GM12878 (cell line): ENCODE measurements around the gene CNTLN. TPM values are rescaled to one million over a fixed set of nuclear protein-coding genes. Genes with fewer than 3 reads are reported as not detected.

Experiments
- ATAC-seq: fragments of 200-7000 bp; cut with Tn5 transposase; 3 replicates; pipeline ENCODE4 v1.9.1; 2020; ENCODE audit warnings: mild to moderate bottlenecking, moderate library complexity
- BruUV-seq: library from RNA; stranded (reverse); fragments of 400-500 nt; replicated peaks from 2 replicates; lab custom pipeline; 2021; lab: Mats Ljungman, UMichigan
- CTCF ChIA-PET: fragments of 300-600 bp; sonication (Branson Sonifier 250); formaldehyde crosslinking; extraction: SDS; loops from one replicate; lab custom pipeline; 2021; ENCODE audit warnings: inconsistent platforms; lab: Yijun Ruan, JAX
- POLR2A ChIA-PET: fragments of 350-600 bp; formaldehyde crosslinking; extraction: SDS; loops from one replicate; lab custom pipeline; 2021; ENCODE audit warnings: inconsistent platforms; lab: Charles Lee
- RAD21 ChIA-PET: fragments of 300-600 bp; sonication (Branson Sonifier 250); formaldehyde crosslinking; loops from one replicate; lab custom pipeline; 2023; ENCODE audit warnings: antibody characterized with exemption; ENCODE audit not compliant: unreplicated experiment; lab: Charles Lee
- SMC1A ChIA-PET: fragments of 300-600 bp; sonication (Branson Sonifier 250); formaldehyde crosslinking; loops from one replicate; lab custom pipeline; 2023; ENCODE audit not compliant: unreplicated experiment, uncharacterized antibody; lab: Charles Lee
- DNase-seq: peaks from one replicate; pipeline ENCODE4 v3.0.0-alpha.2; 2011; ENCODE audit warnings: low read depth, low spot score
- FAIRE-seq: peaks from 3 replicates; lab custom pipeline; 2011; peaks lifted over from hg19 to GRCh38; lab: Jason Lieb, UNC
- H2AFZ ChIP-seq: 2 replicates; pipeline ENCODE4 v1.6.0; 2011; ENCODE audit warnings: low read depth, low read length, control low read depth; ENCODE audit not compliant: control insufficient read depth
- H3K27ac ChIP-seq: 2 replicates; pipeline ENCODE4 v1.5.1; 2011; ENCODE audit warnings: control low read depth; ENCODE audit not compliant: control insufficient read depth, insufficient read depth
- H3K27me3 ChIP-seq, 2 experiments: replicated peaks in 1 of 2; 2 replicates each; pipeline versions ENCODE4 v1.6.0 to v1.6.1; 2011; ENCODE audit warnings: low read length in 1 of 2; ENCODE audit not compliant: control insufficient read depth in 2 of 2, insufficient read depth in 2 of 2
- H3K36me3 ChIP-seq, 2 experiments: 2 replicates each; pipeline ENCODE4 v1.5.1; 2011; ENCODE audit warnings: low read length in 1 of 2; ENCODE audit not compliant: control insufficient read depth in 2 of 2, insufficient read depth in 2 of 2
- H3K4me1 ChIP-seq: 2 replicates; pipeline ENCODE4 v1.6.1; 2011; ENCODE audit warnings: mild to moderate bottlenecking, low read length, moderate library complexity, mixed read lengths; ENCODE audit not compliant: control insufficient read depth, insufficient read depth
- H3K4me2 ChIP-seq: 2 replicates; pipeline ENCODE4 v1.6.0; 2011; ENCODE audit warnings: control low read depth; ENCODE audit not compliant: control insufficient read depth, insufficient read depth
- H3K4me3 ChIP-seq: fragments of 200-600 bp; sonication (generic); 2 replicates; pipeline ENCODE4 v1.5.1; 2016
- H3K79me2 ChIP-seq: 2 replicates; pipeline ENCODE4 v1.6.0; 2011; ENCODE audit warnings: low read length; ENCODE audit not compliant: control insufficient read depth, insufficient read depth
- H3K9ac ChIP-seq: 2 replicates; pipeline ENCODE4 v1.8.0; 2011; ENCODE audit warnings: low read length, control low read depth, mixed read lengths; ENCODE audit not compliant: control insufficient read depth, insufficient read depth
- H3K9me3 ChIP-seq: replicated peaks from 3 replicates; pipeline ENCODE4 v1.5.1; 2011; ENCODE audit warnings: mild to moderate bottlenecking, low read length; ENCODE audit not compliant: control insufficient read depth, insufficient read depth
- H4K20me1 ChIP-seq: 2 replicates; pipeline ENCODE4 v1.6.0; 2011; ENCODE audit not compliant: control insufficient read depth, insufficient read depth
- CBX3 ChIP-seq: fragments of 200-600 bp; sonication (generic); IDR thresholded peaks from 2 replicates; pipeline ENCODE4 v1.6.1; 2016; ENCODE audit warnings: low read depth, borderline replicate concordance
- EGR1 ChIP-seq, 2 experiments: IDR thresholded peaks; 1 replicate in 1 of 2; 2 replicates in 1 of 2; pipeline ENCODE4 v1.6.1; 2011 to 2012; ENCODE audit warnings: low read depth in 2 of 2, low read length in 2 of 2, borderline replicate concordance in 1 of 2, mild to moderate bottlenecking in 1 of 2, moderate library complexity in 1 of 2
- HCFC1 ChIP-seq: fragments of 150-350 bp; IDR thresholded peaks from 2 replicates; pipeline ENCODE4 v1.6.1; 2014; ENCODE audit warnings: low read length
- HDAC6 ChIP-seq: fragments of 200-600 bp; sonication (generic); IDR thresholded peaks from one replicate; pipeline ENCODE4 v1.8.0; 2017; ENCODE audit warnings: antibody characterized with exemption; ENCODE audit not compliant: unreplicated experiment
- IKZF1 ChIP-seq: fragments of 450-650 bp; conservative IDR thresholded peaks from 2 replicates; pipeline ENCODE4 v1.6.1; 2017; ENCODE audit warnings: antibody characterized with exemption, mild to moderate bottlenecking
- IKZF2 ChIP-seq, 2 experiments: fragments of 450-650 bp; IDR thresholded peaks; 2 replicates each; pipeline ENCODE4 v1.6.1; 2017; ENCODE audit warnings: mild to moderate bottlenecking in 2 of 2, moderate library complexity in 2 of 2
- JUNB ChIP-seq: IDR thresholded peaks from 2 replicates; pipeline ENCODE4 v1.6.1; 2016; ENCODE audit warnings: antibody characterized with exemption, mild to moderate bottlenecking
- KLF5 ChIP-seq: fragments of 450-650 bp; IDR thresholded peaks from 2 replicates; pipeline ENCODE4 v1.6.1; 2014; ENCODE audit warnings: mild to moderate bottlenecking; ENCODE audit not compliant: partially characterized antibody
- NR2F1 ChIP-seq: fragments of 450-650 bp; conservative IDR thresholded peaks from 2 replicates; pipeline ENCODE4 v1.6.1; 2017; ENCODE audit warnings: mild to moderate bottlenecking
- POU2F2 ChIP-seq: IDR thresholded peaks from 3 replicates; pipeline ENCODE4 v1.6.1; 2011; ENCODE audit warnings: low read depth, mild to moderate bottlenecking, low read length, borderline replicate concordance
- RAD21 ChIP-seq: IDR thresholded peaks from 2 replicates; pipeline ENCODE4 v1.6.1; 2011; ENCODE audit warnings: mild to moderate bottlenecking, low read depth, low read length, moderate library complexity; ENCODE audit not compliant: insufficient read depth
- RFX5 ChIP-seq: IDR thresholded peaks from 2 replicates; pipeline ENCODE4 v1.6.1; 2011; ENCODE audit warnings: low read depth, low read length, improper control_type of control experiment
- SUPT20H ChIP-seq: IDR thresholded peaks from 2 replicates; pipeline ENCODE4 v1.6.1; 2011; ENCODE audit warnings: low read depth, mild to moderate bottlenecking, low read length, moderate library complexity, borderline replicate concordance; ENCODE audit not compliant: control insufficient read depth
- TAF1 ChIP-seq: IDR thresholded peaks from 2 replicates; pipeline ENCODE4 v1.6.1; 2011; ENCODE audit warnings: mild to moderate bottlenecking, low read depth, low read length, borderline replicate concordance
- TCF7 ChIP-seq: IDR thresholded peaks from 2 replicates; pipeline ENCODE4 v1.6.1; 2014; ENCODE audit warnings: antibody characterized with exemption, borderline replicate concordance
- WRNIP1 ChIP-seq: IDR thresholded peaks from 2 replicates; pipeline ENCODE4 v1.6.1; 2011; ENCODE audit warnings: low read depth, low read length, improper control_type of control experiment, borderline replicate concordance
- in situ Hi-C: fragments of 300-500 bp; cut with MboI; formaldehyde crosslinking; loops from 9 replicates; pipeline ENCODE4 v1.14.3; 2018; ENCODE audit warnings: mixed read lengths
- intact Hi-C: fragments of 100-400 bp; cut with micrococcal nuclease; formaldehyde crosslinking; loops from one replicate; pipeline ENCODE4 v1.14.2; 2022; ENCODE audit not compliant: unreplicated experiment
- polyA plus RNA-seq, 11 experiments: library from polyadenylated mRNA; depleted of rRNA in 4 of 11; unstranded in 6 of 11; stranded (reverse) in 5 of 11; fragments of >200 nt; fragmentation: Nextera tagmentation in 4 of 11; fragmentation: Illumina TruSeq in 1 of 11; extraction: Ambion mirVana in 4 of 11; extraction: Trizol in 1 of 11; gene quantifications; 1 replicate in 1 of 11; 2 replicates in 10 of 11; pipeline versions ENCODE4 v1.2.1 to v1.2.3, GENCODE V29; 2011 to 2016; ENCODE audit warnings: inconsistent platforms in 2 of 11, missing spikeins in 2 of 11, low read depth in 1 of 11
- total RNA-seq, 4 experiments: library from RNA; depleted of rRNA in 3 of 4; stranded (reverse); fragments of >200 nt in 3 of 4; fragmentation: Illumina TruSeq in 1 of 4; extraction: Trizol in 1 of 4; gene quantifications; 2 replicates each; pipeline versions ENCODE4 v1.2.1 to v1.2.3, GENCODE V29; 2013 to 2021
- TF ChIP-seq, protein P1 (sequence below): fragments of 450-650 bp; formaldehyde crosslinking; IDR thresholded peaks from 2 replicates; pipeline ENCODE4 v1.4.0; 2022; ENCODE audit warnings: mild to moderate bottlenecking, moderate library complexity
- TF ChIP-seq, protein P2 (sequence below): fragments of 450-650 bp; IDR thresholded peaks from 2 replicates; pipeline ENCODE4 v1.6.1; 2016; ENCODE audit warnings: mild to moderate bottlenecking, moderate library complexity, borderline replicate concordance

CNTLN gene
- total and polyA plus RNA-seq, 10 of the 15 experiments (the other 5 are each of a cell fraction or from before 2014, with no cell fraction given): 0.01 to 7.0 (median 0.03) TPM; not detected in 4

DNA sequence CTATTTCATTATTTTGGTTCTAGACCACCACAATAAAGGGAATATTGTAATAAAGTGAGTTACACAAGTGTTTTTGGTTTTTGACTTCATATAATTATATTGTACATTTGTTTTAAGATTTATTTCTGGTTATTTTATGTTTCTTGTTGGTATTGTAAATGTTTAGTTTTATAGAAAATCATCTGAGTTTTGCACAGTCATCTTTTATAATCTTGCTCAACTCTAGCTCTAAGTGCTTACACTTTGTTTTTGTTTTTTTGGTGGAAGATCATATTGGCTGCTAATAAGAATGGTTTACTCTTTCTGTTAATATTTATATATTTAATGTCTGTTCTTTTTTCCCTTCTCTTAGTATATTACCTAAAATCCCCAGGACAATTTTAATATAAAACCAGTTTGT is 135.0 kb downstream of the CNTLN start (continued):
- TF ChIP-seq, protein P1, sequence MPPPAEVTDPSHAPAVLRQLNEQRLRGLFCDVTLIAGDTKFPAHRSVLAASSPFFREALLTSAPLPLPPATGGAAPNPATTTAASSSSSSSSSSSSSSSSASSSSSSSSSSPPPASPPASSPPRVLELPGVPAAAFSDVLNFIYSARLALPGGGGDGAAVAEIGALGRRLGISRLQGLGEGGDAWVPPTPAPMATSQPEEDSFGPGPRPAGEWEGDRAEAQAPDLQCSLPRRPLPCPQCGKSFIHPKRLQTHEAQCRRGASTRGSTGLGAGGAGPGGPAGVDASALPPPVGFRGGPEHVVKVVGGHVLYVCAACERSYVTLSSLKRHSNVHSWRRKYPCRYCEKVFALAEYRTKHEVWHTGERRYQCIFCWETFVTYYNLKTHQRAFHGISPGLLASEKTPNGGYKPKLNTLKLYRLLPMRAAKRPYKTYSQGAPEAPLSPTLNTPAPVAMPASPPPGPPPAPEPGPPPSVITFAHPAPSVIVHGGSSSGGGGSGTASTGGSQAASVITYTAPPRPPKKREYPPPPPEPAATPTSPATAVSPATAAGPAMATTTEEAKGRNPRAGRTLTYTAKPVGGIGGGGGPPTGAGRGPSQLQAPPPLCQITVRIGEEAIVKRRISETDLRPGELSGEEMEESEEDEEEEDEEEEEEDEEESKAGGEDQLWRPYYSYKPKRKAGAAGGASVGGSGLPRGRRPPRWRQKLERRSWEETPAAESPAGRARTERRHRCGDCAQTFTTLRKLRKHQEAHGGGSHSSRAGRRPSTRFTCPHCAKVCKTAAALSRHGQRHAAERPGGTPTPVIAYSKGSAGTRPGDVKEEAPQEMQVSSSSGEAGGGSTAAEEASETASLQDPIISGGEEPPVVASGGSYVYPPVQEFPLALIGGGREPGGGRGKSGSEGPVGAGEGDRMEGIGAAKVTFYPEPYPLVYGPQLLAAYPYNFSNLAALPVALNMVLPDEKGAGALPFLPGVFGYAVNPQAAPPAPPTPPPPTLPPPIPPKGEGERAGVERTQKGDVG (CRISPR knock-in tag): no peak
- TF ChIP-seq IKZF2 (IDR thresholded peaks at IDR 0.05): no peak
- TF ChIP-seq TAF1: no peak
- no peak for TF ChIP-seq HDAC6
- no peak for TF ChIP-seq SUPT20H
- TF ChIP-seq HCFC1: no peak
- TF ChIP-seq NR2F1: no peak
- no peak for TF ChIP-seq JUNB
- no peak for TF ChIP-seq POU2F2
- no peak for TF ChIP-seq EGR1 (IDR thresholded peaks at IDR 0.05; ENCODE audit: borderline replicate concordance in 1 of 2, low read depth in 2 of 2, low read length in 2 of 2)
- no peak for TF ChIP-seq IKZF1
- TF ChIP-seq, all 136 proteins: peak for 0

DNA sequence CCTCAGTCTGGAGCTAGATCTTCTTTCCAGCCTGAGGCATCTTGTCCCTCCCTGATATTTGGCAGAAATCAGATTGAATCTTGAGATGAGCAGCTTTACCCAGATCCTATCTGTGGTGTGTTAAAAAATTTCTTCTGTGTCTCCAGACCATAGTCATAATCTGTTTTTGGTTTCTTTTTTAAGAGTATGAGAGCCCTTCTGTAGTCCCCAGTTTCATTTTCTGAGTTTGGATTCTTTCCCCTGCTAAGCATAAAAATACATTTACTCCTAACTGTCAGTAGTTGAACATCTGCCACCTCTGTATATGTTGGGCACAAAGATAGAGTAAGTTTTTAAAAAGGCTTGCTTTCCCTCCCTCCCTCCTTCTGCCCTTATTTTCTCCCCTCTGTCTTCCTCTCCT is 137.7 kb downstream of the CNTLN start:
- POLR2A ChIA-PET: no interaction called here
- TF ChIP-seq, protein P2, sequence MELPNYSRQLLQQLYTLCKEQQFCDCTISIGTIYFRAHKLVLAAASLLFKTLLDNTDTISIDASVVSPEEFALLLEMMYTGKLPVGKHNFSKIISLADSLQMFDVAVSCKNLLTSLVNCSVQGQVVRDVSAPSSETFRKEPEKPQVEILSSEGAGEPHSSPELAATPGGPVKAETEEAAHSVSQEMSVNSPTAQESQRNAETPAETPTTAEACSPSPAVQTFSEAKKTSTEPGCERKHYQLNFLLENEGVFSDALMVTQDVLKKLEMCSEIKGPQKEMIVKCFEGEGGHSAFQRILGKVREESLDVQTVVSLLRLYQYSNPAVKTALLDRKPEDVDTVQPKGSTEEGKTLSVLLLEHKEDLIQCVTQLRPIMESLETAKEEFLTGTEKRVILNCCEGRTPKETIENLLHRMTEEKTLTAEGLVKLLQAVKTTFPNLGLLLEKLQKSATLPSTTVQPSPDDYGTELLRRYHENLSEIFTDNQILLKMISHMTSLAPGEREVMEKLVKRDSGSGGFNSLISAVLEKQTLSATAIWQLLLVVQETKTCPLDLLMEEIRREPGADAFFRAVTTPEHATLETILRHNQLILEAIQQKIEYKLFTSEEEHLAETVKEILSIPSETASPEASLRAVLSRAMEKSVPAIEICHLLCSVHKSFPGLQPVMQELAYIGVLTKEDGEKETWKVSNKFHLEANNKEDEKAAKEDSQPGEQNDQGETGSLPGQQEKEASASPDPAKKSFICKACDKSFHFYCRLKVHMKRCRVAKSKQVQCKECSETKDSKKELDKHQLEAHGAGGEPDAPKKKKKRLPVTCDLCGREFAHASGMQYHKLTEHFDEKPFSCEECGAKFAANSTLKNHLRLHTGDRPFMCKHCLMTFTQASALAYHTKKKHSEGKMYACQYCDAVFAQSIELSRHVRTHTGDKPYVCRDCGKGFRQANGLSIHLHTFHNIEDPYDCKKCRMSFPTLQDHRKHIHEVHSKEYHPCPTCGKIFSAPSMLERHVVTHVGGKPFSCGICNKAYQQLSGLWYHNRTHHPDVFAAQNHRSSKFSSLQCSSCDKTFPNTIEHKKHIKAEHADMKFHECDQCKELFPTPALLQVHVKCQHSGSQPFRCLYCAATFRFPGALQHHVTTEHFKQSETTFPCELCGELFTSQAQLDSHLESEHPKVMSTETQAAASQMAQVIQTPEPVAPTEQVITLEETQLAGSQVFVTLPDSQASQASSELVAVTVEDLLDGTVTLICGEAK: no peak
- TF ChIP-seq CBX3 (no peak), WRNIP1 (no peak), TCF7 (no peak), RAD21 (no peak), KLF5 (no peak), RFX5 (no peak)

More for the DNA sequence above, 137.7 kb downstream of the CNTLN start:
- H3K9ac ChIP-seq: no peak overlapping the region
- no peaks in the 10 kb centered on the region for H3K79me2 ChIP-seq
- DNase-seq: no peak
- H3K27me3 ChIP-seq: no peaks in the 10 kb centered on the region
- no peaks in the 10 kb centered on the region for H3K9me3 ChIP-seq
- H3K4me1 ChIP-seq: no peaks in the 10 kb centered on the region
- ChIA-PET SMC1A (interaction anchor here (0.7 kb wide), 1 partner anchor 35 kb away, joined by 3 read pairs; no protein-coding TSS in a partner anchor), RAD21 (no interaction called here), CTCF (no interaction called here)
- no peak for ATAC-seq
- H3K4me2 ChIP-seq: no peak overlapping the region
- H3K4me3 ChIP-seq: no peak overlapping the region
- no peak overlapping the region for H3K27ac ChIP-seq
- in situ Hi-C loops (no loop called here), intact Hi-C loops (no loop called here)
- H2AFZ ChIP-seq: no peak overlapping the region
- FAIRE-seq: no peak
- no TSS peak for BruUV-seq
- no peaks in the 10 kb centered on the region for H4K20me1 ChIP-seq
- H3K36me3 ChIP-seq: no peaks in the 10 kb centered on the region
